Measurements from ENCODE around the gene SLC35E2B.
"Not testable (repeated sequence)": the region's sequence is repeated elsewhere in the genome, so short reads cannot be mapped to it uniquely, and the experiment has no call there.

SLC35E2B gene

DNA sequence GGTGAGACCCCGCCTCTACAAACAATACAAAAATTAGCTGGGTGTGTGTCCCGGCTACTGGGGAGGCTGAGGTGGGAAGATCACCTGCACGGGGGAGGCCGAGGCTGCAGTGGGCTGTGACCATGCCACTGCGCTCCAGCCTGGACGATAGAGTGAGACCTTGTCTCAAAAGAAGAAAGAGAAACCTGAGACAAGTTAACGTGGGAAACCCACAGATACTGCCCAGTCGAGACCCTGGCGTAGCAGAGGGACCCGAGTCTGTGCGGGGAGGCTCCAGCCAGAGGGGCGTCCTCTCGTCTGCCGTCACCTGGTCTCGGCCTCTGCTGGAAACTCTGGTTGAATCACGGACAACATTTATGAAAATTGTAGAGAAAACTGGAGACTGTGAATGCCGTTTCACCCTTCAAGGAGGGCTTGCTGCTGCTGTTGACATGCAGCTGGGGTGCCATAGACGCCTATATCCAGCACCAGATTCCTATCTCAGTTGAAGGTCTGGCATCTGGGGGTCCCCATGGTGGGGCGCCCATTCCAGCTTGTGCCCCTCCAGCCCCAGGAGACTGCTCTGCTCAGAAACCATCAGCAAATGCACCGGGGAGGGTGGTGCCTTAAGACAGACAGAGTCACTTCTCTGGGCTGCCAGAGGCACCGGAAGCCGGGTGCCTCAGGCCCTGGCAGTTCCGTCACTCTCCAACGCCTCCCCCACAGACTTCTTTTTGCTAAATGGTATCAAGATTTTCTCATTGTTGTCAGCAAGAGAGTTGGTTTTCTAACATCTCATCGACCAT lies 20.2 kb downstream of the SLC35E2B start:
- no peak for DNase-seq

DNA sequence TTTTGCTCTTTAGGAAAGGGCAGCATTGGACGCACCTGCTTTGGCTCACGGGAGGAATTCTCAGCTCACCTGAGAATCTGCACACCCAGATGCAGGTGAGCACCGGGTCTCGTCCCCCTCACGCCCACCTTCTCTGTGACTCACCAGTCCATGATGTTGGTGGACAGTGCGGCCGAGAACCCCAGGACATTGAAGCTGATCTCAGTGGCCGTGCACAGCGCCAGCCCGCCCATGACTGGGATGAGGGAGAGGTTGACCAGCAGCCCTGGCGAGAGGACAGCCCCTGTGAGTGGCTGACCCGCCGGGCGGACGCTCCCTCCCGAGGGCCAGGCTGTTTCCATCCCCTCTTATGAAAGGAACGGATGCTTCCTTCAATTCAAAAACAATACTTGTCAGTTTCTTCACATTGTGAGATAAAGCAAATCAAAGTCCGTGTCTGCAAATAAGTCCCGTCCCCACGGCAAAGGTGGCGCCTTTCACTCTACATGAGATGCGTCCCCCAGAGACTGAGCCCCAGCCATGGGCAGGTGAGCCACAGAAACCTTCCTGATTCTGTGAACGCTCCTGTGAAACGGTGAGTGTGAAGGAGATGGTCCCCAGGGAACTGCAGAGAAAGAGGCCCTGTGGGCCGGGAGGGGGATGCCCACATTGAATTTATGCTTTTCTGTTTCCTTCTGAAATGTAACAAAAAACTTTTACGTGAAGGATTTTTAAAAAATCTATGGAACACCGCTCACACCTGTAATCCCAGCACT lies 21.1 kb downstream of the SLC35E2B start:
- DNase-seq, result no peak

DNA sequence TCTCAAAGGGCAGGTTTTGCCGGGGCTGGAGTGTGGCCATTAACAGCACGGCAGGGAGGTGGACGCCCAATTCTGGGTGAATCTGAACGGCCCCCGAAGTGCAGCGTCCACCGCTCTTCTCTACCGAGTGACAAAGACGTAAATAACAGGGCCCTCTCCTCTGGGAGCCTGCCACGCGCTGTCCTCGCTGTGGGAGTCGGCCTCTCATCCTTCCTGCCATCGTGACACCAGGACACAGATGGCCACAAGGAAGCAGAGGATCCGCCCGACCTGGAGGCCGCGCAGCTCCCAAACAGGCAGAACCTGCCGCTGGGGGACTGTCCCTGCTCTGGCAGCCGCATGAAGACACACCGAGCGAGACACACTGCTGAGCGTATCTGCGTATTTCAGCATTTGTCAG lies 21.7 kb downstream of the SLC35E2B start:
- no peak for DNase-seq

DNA sequence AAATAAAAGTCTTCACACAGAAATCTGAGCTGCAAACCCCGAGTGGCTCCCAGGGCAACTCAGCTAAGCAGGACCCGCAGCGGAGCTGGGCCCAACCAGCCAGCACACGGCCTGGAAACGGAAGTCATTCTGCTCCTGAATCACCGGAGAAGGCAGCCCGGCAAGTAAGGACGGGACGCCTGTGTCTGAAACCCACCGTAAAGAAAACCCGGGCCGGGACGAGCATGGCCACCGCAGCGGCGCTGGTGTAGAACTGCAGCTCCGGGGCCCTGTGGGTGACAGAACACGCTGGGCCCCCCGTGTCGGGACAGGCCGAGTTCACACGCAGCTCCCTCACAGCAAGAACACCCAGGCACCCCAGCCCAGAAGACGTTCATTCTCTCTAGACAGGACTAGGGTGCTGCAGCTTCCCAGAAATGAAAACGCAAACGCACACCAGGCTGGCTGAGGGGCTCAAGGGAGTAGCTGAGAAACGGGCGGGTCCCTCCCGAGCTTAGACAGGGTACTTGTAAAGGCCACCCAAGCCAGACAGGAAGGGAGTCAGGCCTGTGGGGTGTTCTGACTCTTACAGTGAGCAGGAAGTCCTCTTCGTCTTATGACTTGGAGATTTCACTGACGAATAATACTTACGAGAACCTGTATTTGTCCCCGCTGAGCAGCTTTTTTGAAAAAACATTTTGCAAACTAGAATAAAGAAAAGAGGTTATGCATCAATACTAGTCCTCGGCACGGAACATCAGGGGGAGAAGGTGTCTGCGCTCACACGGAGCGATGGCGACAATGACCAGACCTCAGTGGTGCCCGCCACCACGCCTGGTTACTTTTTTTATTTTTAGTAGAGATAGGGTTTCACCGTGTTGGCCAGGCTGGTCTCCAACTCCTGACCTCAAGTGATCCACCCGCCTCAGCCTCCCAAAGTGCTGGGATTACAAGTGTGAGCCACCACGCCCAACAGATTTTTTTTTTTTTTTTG lies 22.8 kb downstream of the SLC35E2B start:
- DNase-seq, result no peak

DNA sequence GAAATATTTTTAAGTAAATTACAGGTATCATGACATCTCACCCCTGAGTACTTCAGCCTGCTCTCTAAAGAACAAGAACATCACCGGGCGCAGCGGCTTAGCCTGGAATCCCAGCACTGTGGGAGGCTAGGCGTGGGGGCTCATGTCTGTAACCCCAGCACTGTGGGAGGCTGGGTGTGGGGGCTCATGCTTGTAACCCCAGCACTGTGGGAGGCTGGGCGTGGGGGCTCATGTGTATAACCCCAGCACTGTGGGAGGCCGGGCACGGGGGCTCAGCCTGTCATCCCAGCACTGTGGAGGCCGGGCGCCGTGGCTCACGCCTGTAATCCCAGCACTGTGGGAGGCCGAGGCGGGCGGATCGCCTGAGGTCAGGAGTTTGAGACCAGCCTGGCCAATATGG lies 26.1 kb downstream of the SLC35E2B start:
- no peak for DNase-seq

DNA sequence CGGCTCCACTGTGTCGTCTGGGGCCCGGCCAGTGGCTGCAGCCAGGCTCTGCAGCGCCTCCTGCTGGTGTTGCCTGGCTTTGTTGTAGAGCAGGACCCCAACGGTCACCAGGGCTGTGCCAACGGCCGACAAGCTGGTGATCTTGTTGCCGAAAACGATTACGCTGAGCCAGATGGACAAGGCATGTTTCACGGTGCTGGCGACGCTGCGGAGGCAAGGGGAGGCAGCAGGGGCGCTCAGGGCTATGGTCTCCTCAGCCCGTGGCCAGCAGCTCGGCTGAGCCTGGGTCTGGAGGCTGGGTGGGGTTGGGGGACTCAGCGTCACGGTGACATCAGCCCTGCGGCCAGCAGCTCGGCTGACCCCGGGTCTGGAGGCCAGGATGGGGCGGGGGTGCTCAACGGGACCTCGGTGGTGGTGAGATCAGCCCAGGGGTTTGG lies 26.8 kb downstream of the SLC35E2B start:
- DNase-seq, result peak; percentile 55 to 65

DNA sequence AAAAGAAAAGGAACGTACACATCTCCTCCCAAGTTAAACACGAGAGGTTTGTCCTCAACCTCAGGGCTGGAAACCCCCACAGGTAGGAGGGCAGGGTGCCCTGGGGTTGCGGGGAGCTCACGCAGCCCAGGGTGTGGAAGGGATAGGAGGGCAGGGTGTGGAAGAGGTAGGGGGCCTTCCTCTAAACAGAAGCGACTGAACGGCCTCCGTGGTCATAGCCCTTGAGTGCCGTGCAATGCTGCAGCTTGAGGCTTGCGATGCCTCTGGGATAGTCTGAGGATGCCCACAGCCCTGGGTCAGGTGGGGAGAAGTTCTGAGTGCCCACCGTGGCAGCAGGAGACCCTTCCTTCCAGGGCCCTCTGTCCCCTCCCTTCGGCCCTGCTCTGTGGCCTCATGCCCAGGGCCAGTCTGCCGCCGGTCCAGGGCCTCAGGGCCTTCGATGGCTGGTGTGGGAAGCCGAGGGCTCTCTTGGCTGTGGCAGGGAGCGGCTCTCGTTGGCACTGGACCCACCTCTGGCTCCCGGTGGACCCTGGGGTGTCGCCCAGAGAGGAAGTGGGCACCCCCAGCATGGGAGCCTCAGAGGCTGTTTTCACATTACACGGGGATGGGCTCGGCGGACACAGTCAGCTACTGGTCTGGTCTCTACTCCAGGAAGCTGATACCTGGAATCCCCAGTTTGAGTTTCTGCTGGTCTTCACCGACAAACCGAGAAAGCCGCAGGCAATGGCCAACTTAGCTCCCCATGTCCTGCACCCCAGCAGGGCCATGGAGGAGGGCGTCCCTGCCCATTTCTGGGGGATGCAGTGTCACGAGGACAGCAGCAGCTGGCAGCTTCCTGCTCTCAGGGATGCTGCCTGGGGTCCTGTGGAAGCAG lies 27.4 kb downstream of the SLC35E2B start:
- DNase-seq, result no peak

DNA sequence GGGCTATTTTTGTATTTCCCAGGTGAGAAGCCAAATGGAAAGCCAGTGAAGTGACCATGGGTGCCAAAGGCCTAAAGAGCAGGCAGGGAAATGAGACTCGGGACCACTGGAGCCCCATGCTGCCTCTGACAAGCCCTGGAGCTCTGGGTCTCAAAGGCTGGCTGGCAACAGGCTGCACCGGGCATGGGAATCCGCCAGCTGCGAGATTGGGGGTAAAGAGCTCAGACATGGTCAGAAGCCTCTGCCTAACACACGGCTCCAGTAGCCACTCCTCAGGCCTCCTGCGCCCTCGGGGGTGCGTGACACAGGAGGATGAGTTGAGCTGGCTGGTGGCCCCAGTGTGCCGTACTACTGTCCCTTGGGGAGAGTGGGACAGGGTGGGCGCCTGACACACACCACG lies 28.3 kb downstream of the SLC35E2B start:
- not testable (repeated sequence) for DNase-seq

DNA sequence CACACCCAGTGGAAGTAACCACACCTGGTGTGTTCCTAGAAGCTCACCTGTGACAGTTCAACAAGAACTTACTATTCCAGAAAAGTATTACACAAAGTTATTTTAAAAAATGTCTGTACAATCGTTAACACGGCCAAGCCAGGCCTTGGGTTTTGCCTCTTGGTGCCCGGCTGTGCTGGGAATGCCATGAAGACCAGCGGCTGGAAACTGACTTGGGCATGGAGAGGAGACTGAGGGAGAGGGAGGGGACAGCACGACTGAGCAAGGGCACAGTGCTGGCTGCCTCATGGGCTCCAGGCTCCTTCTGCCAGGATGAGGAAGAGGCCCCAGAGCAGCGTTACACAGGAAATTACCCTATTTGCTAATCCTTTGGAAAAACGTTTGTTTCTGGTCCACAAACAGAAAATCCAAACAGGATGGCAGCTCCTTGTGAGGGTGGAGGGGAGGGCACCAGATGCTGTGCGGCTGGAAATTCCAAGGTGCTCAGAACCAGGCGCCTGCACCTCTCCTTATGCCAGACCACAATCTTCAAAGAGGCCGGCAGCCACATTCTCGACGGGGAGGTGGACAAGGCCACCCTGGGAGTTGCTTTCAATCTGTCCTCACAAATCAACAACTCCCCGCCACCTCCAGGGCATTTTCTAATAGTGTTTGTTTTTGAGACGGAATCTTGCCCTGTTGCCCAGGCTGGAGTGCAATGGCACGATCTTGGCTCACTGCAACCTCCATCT lies 29.6 kb downstream of the SLC35E2B start:
- DNase-seq, result not testable (repeated sequence)

DNA sequence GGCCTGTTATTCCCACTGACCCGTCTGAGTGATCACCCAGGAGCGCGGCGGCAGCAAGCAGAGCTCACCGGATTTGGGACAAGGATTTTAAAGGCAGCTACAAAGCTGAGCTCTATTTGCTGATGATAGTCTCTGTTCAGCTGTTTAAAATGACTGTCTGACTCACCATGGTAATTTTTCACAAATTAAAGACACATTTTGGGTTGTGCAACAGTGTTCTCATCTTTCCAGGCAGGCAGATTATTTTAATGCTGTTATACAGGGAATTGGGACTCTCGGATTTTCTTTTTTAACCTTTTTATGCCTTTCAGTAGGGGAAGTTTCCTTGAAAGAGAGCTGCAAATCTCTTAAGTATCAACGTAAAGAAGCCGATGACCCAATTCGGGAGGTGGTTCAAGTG lies 30.2 kb downstream of the SLC35E2B start:
- not testable (repeated sequence) for DNase-seq

DNA sequence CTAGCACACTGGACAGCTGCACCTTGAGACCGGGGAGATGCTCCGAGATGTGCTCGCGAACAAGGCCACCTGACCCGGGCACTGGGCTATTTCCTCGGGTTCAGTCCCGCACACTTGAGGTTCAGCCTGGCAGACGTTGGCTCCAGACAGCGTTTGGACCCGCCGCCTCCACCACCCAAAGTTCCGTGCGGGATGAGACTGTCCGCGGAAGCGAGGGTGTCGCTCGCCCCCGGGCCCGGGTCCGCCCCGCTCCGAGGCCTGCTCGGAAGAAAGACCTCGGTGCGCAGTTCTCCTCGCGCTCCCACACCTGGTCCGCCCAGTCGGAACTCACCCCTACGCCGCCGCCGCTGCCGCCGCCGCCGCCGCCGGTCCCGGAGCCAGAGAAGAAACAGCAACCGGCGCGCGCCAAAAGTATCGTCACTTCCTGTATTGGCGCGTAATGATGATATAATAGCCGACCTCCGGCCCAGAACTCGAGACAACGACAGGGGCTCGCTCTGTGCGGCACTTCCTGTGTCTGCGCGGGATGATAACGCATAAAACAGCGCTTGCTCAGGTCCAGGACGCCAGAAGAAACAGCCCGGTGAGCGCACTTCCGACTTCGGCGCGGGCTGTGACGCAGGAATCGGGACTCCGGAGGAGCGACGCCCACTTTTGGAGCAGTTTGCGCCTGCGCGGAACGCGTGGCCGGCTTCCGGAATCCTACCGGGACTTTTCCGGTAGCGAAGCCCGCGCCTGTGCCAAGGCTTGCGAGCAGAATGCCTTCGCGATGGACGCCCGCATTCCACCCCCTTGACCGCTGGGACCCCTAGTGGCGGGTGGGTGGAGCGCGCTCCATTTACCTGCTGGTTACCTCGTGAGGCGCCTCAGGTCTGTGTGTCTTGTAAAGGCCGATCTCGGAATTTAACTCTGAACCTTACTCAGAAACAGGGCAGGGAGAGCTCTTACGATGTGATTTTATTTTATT lies 33.7 kb downstream of the SLC35E2B start, which contains the start of gene CDK11B:
TSS of gene CDK11B (minus strand) at position 422 of the 967 bp plus-strand sequence. CDS start 1,519 bp downstream, outside the sequence.
- DNase-seq, result peak; percentile 96

DNA sequence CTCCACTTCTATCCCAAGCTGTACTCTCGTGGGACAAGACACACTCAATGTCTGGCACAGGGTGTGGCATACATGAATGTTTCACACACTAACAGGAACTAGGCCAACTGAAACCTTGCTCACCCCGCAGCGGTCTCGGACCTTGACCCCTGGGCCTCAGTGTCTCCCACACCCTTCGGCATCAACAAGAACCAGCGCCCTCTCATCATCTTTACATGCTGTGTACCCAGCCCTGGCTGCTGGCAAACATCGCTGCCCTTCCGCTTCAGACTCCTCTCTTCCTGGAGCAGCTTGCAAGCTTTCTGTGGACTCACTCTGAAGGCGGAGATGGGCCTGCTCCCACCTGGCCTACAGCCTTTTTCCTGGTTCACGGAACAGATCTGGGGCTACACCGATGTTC lies 44.3 kb downstream of the SLC35E2B start:
- DNase-seq, result not testable (repeated sequence)

DNA sequence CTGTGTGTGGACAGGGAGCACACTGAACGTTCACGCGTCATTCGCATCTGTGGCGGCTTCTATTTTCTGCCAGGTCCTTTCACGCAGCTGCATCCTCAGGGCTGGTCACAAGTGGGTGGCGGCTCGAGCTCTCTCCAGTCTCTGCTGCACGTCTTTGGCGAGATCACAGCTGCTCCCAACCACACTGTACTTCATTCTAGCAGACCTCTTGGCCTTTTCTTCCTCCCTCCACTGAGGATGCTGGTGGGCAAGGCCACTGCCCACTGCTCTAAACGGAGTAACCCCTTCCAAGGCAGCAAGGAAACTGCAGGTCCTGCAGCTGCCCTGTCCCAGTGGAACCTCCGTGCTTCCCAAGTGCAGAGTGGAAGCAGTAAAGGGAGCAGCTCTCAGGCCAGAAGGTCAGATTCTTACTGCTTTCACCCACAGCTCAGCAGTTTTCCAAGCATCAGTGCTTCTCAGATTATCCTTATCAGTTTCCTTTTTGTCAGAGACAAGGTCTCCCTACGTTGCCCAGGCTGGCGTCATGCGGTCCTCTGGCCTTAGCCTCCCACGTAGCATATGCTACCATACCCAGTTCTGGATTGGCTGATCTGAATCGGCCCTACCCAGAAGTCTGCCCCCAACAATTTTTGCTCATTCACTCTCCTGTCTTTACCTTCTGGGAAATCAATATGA lies 44.9 kb downstream of the SLC35E2B start:
- DNase-seq, result not testable (repeated sequence)

DNA sequence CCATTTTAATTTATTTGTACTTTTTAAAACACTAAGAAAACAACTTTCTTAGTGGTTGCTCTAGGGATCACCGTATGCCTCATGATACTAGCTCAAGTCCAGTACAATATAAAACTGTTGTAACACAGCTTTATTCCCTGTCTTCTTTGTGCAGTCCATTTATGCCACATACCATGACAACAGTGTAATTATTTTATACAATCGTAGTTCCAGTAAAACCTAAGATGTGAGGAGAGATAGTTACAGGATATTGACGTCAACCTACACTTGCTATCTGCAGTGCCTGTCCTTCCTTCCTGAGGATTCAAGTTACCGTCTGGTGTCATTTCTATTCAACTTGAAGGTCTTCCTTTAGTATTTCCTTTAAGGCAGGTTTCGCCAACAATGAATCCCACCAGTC lies 46.3 kb downstream of the SLC35E2B start:
- DNase-seq, result not testable (repeated sequence)

DNA sequence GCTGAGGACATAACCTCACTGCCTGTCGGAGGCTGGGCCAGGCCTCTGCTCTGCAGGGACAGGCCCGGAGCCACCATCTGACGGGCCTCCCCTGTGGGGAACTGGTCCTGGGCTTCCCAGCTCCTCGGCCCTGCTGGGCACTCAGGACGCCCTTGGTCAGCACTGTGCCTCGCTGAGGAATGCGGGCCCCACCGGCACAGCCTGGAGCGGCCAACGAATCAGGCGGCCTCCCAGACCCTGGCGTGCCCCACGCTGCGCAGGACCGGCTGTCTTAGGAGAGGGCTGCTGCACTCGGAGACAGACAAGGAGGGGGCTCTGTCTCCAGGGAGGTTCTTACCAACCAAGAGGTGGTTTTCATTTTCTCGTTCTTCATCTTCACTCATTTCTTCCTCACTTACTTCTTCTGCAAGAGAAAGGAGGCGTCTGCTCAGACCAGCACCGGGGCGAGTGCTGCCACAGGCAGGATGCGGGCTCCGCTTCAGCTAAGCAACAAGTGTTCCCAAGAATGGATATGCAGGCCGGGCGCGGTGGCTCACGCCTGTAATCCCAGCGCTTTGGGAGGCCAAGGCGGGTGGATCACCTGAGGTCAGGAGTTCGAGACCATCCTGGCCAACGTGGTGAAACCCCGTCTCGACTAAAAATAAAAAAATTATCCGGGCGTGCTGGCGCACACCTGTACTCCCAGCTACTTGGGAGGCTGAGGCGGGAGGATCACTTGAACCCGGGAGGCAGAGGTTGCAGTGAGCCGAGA lies 51.7 kb downstream of the SLC35E2B start:
- DNase-seq, result not testable (repeated sequence)

DNA sequence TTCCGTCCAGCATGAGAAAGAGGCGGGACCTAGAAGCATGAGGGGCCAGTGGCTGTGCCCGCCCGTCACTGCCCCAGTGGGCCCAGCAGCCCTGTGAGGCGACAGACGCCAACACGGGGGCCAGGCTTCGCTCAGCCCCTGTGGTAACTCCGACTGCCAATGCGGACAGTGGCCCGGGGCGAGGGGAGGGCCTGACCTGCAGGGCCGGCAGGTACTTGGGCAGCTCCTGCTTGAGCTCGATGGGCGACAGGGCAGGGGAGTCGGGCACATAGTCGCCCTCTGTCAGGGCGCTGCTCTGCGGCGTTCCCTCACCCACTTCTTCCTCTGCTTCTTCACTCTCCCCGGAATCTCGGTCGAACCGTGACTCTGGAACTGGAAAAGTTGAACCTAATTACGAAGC lies 52.5 kb downstream of the SLC35E2B start:
- DNase-seq, result not testable (repeated sequence)

DNA sequence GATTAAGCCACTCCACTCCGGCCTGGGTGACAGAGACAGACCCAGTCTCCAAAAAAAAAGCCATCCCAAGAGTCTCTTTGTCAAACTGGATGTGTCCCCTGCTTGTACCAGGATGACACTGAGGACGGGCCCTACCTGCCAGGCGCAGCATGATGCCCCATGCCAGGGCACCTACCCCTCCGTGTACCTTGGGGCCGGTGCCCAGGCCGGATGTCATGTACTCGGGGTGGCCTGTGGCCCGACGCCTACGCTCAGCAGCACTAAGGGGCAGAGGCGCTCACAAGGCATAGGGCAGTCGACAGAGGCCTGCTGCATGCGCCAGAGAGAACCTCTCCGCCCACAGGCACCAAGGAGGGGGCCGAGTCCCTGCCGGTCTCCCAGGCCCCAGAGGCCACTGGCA lies 53.2 kb downstream of the SLC35E2B start:
- not testable (repeated sequence) for DNase-seq

DNA sequence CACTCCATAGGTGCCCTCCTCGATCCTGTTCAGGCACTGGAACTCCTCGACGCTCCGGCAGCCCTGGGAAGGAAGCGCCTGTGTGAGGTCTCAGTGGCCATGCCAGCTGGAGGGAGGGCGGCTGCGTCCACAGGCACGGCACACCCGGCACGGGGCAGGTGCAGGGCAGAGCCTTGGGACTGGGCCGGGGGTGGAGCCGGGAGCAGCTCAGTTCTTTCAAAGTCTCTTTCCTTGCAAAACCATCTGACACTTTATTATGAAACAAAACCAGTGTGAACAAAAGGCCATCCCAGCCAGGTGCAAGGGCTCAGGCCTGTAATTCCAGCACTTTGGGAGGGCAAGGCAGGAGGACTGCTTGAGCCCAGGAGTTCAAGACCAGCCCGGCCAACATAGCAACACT lies 54.1 kb downstream of the SLC35E2B start:
- DNase-seq, result not testable (repeated sequence)

All from activated T-cell treated with anti-CD3 and anti-CD28 coated beads, Interleukin-2, amount 50 U/mL, for 48 hours (primary cell).